Testis (tissue), 2 donors: ENCODE measurements around the gene UBTD2.

ENCODE experiments used
- POLR2A ChIP-seq: fragments of 450-650 bp; IDR thresholded peaks from one replicate; pipeline ENCODE4 v1.6.1; 2017; ENCODE audit warnings: antibody characterized with exemption, mild to moderate bottlenecking, moderate library complexity
- TF ChIP-seq, protein P1 (sequence below), 3 experiments: fragments of 450-650 bp in 2 of 3; fragments of 200-600 bp in 1 of 3; sonication (generic) in 1 of 3; IDR thresholded peaks; one replicate each; pipeline ENCODE4 v1.5.1; 2016 to 2019; ENCODE audit warnings: antibody characterized with exemption in 3 of 3, mild to moderate bottlenecking in 2 of 3, moderate library complexity in 1 of 3

DNA sequence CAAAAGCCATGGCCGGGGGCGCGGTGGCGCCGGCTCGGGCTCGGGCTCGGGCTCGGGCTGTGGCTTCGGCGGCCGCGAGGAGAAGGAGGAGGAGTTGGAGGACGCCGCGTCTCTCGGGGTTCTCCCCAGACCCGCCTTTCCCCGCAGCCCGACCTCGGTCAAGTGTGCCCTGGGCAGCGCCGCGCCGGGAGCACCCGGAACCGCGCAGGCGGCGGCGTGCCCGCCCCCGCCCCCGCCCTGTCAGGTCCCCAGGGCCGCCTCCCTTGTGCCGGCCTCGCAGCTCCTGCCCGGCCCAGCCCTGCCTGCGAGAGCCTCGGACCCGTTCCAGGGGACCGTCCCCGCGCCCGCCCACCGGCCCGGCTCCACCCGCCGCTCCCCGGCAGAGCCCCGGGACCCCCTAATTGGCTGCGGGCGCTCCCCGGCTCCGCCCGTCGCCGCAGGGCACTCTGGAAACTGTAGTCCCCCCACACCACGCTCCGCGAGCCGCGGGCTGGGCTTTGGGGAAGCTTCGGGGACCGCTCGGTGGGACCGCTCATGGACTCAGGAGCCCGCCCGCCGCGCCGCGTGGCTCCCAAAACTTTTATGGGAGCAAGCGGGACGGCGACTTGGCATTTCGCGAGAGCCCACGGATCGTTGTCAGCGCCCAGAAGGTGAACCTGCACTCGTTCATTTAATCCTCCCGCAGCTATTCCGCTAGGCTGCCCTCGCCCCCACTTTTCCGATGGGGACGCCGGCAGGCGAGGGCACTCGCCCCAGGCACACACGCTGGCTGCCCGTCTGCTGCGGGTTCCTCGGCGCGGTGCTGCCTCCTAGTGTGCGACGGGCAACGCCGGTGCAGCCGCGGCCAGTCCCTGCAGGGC is 95.3 kb downstream of the UBTD2 start, which contains the start of gene STK10:
- TF ChIP-seq POLR2A, result no peak
- TF ChIP-seq, protein P1, sequence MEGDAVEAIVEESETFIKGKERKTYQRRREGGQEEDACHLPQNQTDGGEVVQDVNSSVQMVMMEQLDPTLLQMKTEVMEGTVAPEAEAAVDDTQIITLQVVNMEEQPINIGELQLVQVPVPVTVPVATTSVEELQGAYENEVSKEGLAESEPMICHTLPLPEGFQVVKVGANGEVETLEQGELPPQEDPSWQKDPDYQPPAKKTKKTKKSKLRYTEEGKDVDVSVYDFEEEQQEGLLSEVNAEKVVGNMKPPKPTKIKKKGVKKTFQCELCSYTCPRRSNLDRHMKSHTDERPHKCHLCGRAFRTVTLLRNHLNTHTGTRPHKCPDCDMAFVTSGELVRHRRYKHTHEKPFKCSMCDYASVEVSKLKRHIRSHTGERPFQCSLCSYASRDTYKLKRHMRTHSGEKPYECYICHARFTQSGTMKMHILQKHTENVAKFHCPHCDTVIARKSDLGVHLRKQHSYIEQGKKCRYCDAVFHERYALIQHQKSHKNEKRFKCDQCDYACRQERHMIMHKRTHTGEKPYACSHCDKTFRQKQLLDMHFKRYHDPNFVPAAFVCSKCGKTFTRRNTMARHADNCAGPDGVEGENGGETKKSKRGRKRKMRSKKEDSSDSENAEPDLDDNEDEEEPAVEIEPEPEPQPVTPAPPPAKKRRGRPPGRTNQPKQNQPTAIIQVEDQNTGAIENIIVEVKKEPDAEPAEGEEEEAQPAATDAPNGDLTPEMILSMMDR (IDR thresholded peaks at IDR 0.05), result peak; percentile 72 to 87 (median 78)
